GM12878 (cell line): ENCODE measurements around the gene RWDD4.

ENCODE experiments used
- ATF7 ChIP-seq: fragments of 450-650 bp; IDR thresholded peaks from 2 replicates; pipeline ENCODE4 v1.6.1; 2016; ENCODE audit warnings: low read depth, mild to moderate bottlenecking
- CTCF ChIP-seq, 3 experiments: IDR thresholded peaks in 2 of 3; conservative IDR thresholded peaks in 1 of 3; 2 replicates each; pipeline ENCODE4 v1.5.1; 2011; ENCODE audit warnings: low read depth in 3 of 3, low read length in 3 of 3, mild to moderate bottlenecking in 3 of 3, control low read depth in 2 of 3, moderate library complexity in 2 of 3, inconsistent platforms in 1 of 3, mixed read lengths in 1 of 3; ENCODE audit not compliant: control insufficient read depth in 2 of 3, insufficient read depth in 1 of 3; ENCODE audit errors: extremely low read depth in 1 of 3
- CUX1 ChIP-seq: IDR thresholded peaks from 2 replicates; pipeline ENCODE4 v1.6.1; 2012; ENCODE audit warnings: improper control_type of control experiment, low read depth, low read length; ENCODE audit not compliant: insufficient replicate concordance
- FOS ChIP-seq: IDR thresholded peaks from 3 replicates; pipeline ENCODE4 v1.6.1; 2011; ENCODE audit warnings: borderline replicate concordance; ENCODE audit not compliant: insufficient read length; ENCODE audit errors: extremely low read depth
- FOXK2 ChIP-seq: fragments of 450-650 bp; IDR thresholded peaks from 2 replicates; pipeline ENCODE4 v1.6.1; 2017; ENCODE audit warnings: mild to moderate bottlenecking, moderate library complexity
- JUND ChIP-seq: IDR thresholded peaks from 2 replicates; pipeline ENCODE4 v1.6.1; 2012; ENCODE audit warnings: low read depth, mild to moderate bottlenecking, low read length, improper control_type of control experiment, moderate library complexity
- MYC ChIP-seq: IDR thresholded peaks from 2 replicates; pipeline ENCODE4 v1.6.1; 2011; ENCODE audit warnings: mild to moderate bottlenecking, low read length, moderate library complexity, inconsistent platforms; ENCODE audit not compliant: insufficient read depth, insufficient replicate concordance, insufficient read length, severe bottlenecking
- NR2C1 ChIP-seq: fragments of 450-650 bp; IDR thresholded peaks from 2 replicates; pipeline ENCODE4 v1.6.1; 2017; ENCODE audit warnings: antibody characterized with exemption, mild to moderate bottlenecking, moderate library complexity
- POLR2A ChIP-seq: IDR thresholded peaks from 2 replicates; pipeline ENCODE4 v1.6.1; 2011; ENCODE audit warnings: low read depth, mild to moderate bottlenecking, low read length
- SP1 ChIP-seq: IDR thresholded peaks from one replicate; pipeline ENCODE4 v1.6.1; 2011; ENCODE audit warnings: low read depth, low read length
- ZBTB33 ChIP-seq: fragments of 450-650 bp; IDR thresholded peaks from 2 replicates; pipeline ENCODE4 v1.6.1; 2017; ENCODE audit warnings: mild to moderate bottlenecking

DNA sequence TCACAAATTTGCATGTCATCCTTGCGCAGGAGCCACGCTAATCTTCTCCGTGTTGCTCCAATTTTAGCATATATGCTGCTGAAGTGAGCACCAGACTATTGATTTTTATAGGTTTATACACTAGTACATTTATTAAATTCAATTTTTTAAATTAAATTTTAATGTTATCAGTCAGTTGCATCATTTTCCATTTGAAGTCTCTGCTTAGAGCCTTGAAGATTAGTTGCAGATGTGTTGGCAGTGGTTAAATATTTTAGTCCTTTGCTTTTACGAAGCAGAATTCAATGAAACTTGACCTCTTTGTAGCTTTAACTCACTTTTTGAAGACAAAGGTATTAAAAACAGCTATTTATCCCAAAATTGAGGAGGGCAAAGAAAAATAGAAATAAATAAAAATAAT lies 16.6 kb upstream of the RWDD4 start:
- no peak for TF ChIP-seq POLR2A
- TF ChIP-seq MYC = no peak
- TF ChIP-seq SP1 = no peak
- TF ChIP-seq CTCF (IDR thresholded peaks at IDR 0.05 in 2 of 3, conservative IDR thresholded peaks at IDR 0.05 in 1 of 3; ENCODE audit: control insufficient read depth in 2 of 3, extremely low read depth in 1 of 3, insufficient read depth in 1 of 3, low read depth in 3 of 3, low read length in 3 of 3) = no peak
- TF ChIP-seq FOXK2 = no peak
- no peak for TF ChIP-seq JUND
- no peak for TF ChIP-seq ZBTB33
- no peak for TF ChIP-seq CUX1
- no peak for TF ChIP-seq FOS
- TF ChIP-seq ATF7 = no peak
- TF ChIP-seq NR2C1 = no peak
